Lower leg skin (tissue), 4 donors: Measurements from ENCODE around the gene XPR1. TPM values are rescaled to one million over a fixed set of nuclear protein-coding genes. Genes with fewer than 3 reads are reported as not detected.
"Not testable (repeated sequence)": the region's sequence is repeated elsewhere in the genome, so short reads cannot be mapped to it uniquely, and the experiment has no call there.

Experiments
- DNase-seq, 2 donors: peaks; one replicate each; pipeline ENCODE4 v3.0.0-alpha.2; 2019; ENCODE audit warnings: low spot score in 2 of 2
- H3K4me3 ChIP-seq: fragments of 200-600 bp; sonication (generic); 2 replicates; pipeline ENCODE4 v1.5.1; 2017; ENCODE audit warnings: mild to moderate bottlenecking, low read depth; ENCODE audit not compliant: poor library complexity, severe bottlenecking
- CTCF ChIP-seq, 3 donors: fragments of 450-650 bp; IDR thresholded peaks; one replicate each; pipeline ENCODE4 v1.5.1; 2016; ENCODE audit warnings: antibody characterized with exemption in 3 of 3, mild to moderate bottlenecking in 3 of 3, moderate library complexity in 2 of 3
- POLR2A ChIP-seq, 2 donors: fragments of 450-650 bp; IDR thresholded peaks; one replicate each; pipeline ENCODE4 v1.6.1; 2016 to 2017; ENCODE audit warnings: antibody characterized with exemption in 2 of 2, mild to moderate bottlenecking in 1 of 2, moderate library complexity in 1 of 2
- WGBS, 2 donors: methylation state at CpG; one replicate each; pipeline ENCODE4 v1.1.5; 2018; 5-methylcytosine and 5-hydroxymethylcytosine counted together
- intact Hi-C: fragments of 100-400 bp; cut with DNase I; formaldehyde crosslinking; loops from one replicate; pipeline ENCODE4 v1.15.0; 2023; ENCODE audit warnings: low total_unique reads
- total RNA-seq, 4 donors: library from RNA; depleted of rRNA; stranded (reverse); fragments of >200 nt; gene quantifications; one replicate each; pipeline ENCODE4 v1.1.0, GENCODE V29; 2016

XPR1 gene
- total RNA-seq, 4 donors from 2014 or later = 10.1 to 25.4 (median 14.1) TPM

- intact Hi-C loops = no loop called here
- DNase-seq = no peak
- TF ChIP-seq POLR2A (IDR thresholded peaks at IDR 0.05) (no peak), CTCF (IDR thresholded peaks at IDR 0.05) (no peak)
- WGBS, 2 donors = 89 to 93% methylated on average over 1 of the region's 1 CpG
- H3K4me3 ChIP-seq = no peak overlapping the region
These were observed 11.0 kb downstream of the XPR1 start for GRCh38 chr1:180642781-180643180.

DNA sequence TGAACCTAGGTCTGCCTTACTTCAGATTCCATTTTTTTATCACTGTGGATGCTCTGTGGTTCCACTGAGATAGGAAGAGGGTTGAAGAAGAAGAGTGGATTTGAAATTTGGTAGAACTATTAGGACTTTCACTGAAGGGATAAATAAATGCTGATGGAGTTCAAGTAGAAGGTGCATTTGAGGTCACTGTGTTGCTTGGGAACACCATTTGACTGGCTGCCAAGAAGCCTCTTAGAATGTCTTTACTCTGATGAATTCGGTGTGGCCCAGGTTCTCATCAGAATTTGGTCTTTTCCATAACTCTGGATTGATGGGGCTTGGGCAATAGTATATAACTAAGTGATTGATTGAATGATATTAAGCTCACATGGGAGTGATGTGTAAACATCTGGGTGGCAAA is 11.9 kb downstream of the XPR1 start:
- no peak for DNase-seq
- H3K4me3 ChIP-seq = no peak overlapping the region
- 31 to 33% methylated on average over 1 of the region's 1 CpG for WGBS, 2 donors
- intact Hi-C loops = no loop called here
- no peak for TF ChIP-seq POLR2A (IDR thresholded peaks at IDR 0.05)
- no peak for TF ChIP-seq CTCF (IDR thresholded peaks at IDR 0.05)

GRCh38 chr1:180644526-180645192 is 12.8 kb downstream of the XPR1 start:
- no peak overlapping the region for H3K4me3 ChIP-seq
- DNase-seq = no peak
- intact Hi-C loops = no loop called here
- 92% methylated on average over 7 of the region's 7 CpGs for WGBS, 2 donors
- TF ChIP-seq CTCF (IDR thresholded peaks at IDR 0.05) (no peak), POLR2A (IDR thresholded peaks at IDR 0.05) (no peak)

- DNase-seq, H3K4me3 ChIP-seq, intact Hi-C loops: not testable (repeated sequence)
- WGBS, 2 donors = 93 to 97% methylated on average over 5 of the region's 5 CpGs
These were observed 13.4 kb downstream of the XPR1 start for GRCh38 chr1:180645261-180645660.

DNA sequence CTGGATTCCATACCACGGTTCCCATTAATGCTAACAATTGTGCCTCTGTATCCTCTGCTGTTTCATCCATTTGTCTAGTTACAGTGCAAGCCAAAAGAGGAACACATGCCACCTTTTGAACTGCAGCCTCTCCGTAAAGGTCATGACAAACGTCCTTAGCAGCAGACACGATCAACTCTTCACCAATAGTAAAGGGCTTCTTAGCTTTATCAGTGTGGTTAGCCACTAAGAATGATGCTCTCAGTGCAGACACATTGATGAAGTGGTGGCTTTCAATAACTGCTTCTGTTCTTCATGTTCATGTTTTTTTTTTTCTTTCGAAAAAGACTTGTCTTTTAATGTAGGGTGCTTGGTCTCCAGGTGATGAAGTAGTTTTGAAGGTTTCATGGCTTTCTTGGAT is 14.3 kb downstream of the XPR1 start:
- no peak for TF ChIP-seq POLR2A (IDR thresholded peaks at IDR 0.05)
- TF ChIP-seq CTCF (IDR thresholded peaks at IDR 0.05) = no peak

GRCh38 chr1:180646547-180646946 is 14.7 kb downstream of the XPR1 start:
- WGBS, 2 donors = 89 to 94% methylated on average over 4 of the region's 4 CpGs
- no peak for DNase-seq
- H3K4me3 ChIP-seq = no peak overlapping the region
- intact Hi-C loops = no loop called here
- TF ChIP-seq CTCF (IDR thresholded peaks at IDR 0.05) = no peak
- no peak for TF ChIP-seq POLR2A (IDR thresholded peaks at IDR 0.05)

More for the DNA sequence above, 14.3 kb downstream of the XPR1 start:
- DNase-seq = no peak
- WGBS, 2 donors = 81 to 87% methylated on average over 5 of the region's 5 CpGs
- intact Hi-C loops = no loop called here
- no peak overlapping the region for H3K4me3 ChIP-seq
